DOHH2 (cell line): Measurements from ENCODE around the gene FGF10.

Experiments used
- CTCF ChIP-seq: fragments of 200-600 bp; sonication (generic); IDR thresholded peaks from one replicate; pipeline ENCODE4 v1.5.1; 2014; ENCODE audit warnings: antibody characterized with exemption, mild to moderate bottlenecking, low read depth, low read length; ENCODE audit not compliant: poor library complexity, severe bottlenecking
- EZH2phosphoT487 ChIP-seq: fragments of 200-600 bp; sonication (generic); IDR thresholded peaks from 2 replicates; pipeline ENCODE4 v1.6.1; 2017; ENCODE audit warnings: borderline replicate concordance, mild to moderate bottlenecking, antibody characterized with exemption, low read length, moderate library complexity, mixed read lengths

- no peak for TF ChIP-seq CTCF
- TF ChIP-seq EZH2phosphoT487: no peak
Measured at GRCh38 chr5:44358421-44358820, 30.8 kb downstream of the FGF10 start.
